IPS-18c (cell line): ENCODE measurements around the gene DTYMK.
"Not testable (repeated sequence)": the region's sequence is repeated elsewhere in the genome, so short reads cannot be mapped to it uniquely, and the experiment has no call there.

Experiments used
- H3K4me3 ChIP-seq: 2 replicates; pipeline ENCODE4 v1.7.0; 2013; ENCODE audit warnings: low read depth, mild to moderate bottlenecking, low read length, moderate library complexity; ENCODE audit not compliant: insufficient read depth
- H3K9me3 ChIP-seq: one replicate; pipeline ENCODE4 v1.6.1; 2013; ENCODE audit warnings: mild to moderate bottlenecking, low read length, moderate library complexity; ENCODE audit not compliant: control insufficient read depth, insufficient read depth

Gene DTYMK

GRCh38 chr2:241678307-241678706 is 8.3 kb downstream of the DTYMK start:
- H3K9me3 ChIP-seq: no peaks in the 10 kb centered on the region
- H3K4me3 ChIP-seq: no peak overlapping the region

DNA sequence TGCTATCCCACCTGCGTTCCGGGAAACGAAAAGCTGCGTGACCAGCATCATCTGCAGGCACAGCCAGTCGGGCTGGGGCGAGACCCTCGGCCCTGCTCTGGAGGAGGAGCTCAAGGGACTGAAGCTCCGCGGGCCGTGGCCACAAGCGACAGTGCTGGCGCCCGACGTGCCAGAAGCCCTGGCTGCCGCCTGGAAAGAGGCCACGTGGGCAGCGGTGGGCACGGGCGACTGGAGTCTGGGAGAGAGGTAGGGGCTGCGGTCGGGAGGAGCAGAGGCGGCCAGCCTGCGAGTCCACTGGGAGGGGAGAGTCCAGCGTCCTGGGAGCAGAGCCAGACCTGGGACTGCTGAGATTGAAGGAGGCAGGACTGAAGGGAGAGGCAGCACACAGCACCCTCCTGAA is 9.2 kb downstream of the DTYMK start:
- H3K9me3 ChIP-seq: no peaks in the 10 kb centered on the region
- H3K4me3 ChIP-seq: no peak overlapping the region

GRCh38 chr2:241676665-241677064 is 9.9 kb downstream of the DTYMK start:
- H3K4me3 ChIP-seq: no peak overlapping the region
- no peaks in the 10 kb centered on the region for H3K9me3 ChIP-seq

DNA sequence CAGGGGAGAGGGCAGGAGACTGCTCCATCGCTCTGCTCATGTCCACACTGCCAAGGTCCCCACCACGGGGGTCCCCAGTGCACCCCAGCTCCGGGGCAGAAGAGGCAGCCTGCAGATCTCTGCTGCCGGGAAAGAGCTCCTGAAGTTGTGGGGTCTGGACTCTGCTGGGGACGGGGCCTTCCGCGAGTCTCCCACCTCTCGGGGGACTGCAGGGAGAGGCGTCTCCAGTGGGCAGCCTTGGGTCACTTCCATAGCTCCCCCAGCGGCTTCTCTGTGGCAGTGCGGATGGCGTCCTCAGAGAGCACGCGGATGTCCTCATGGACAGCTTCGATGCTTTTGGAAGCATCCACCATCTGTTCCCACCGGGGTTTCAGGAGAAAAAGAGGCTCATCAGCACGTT is 10.7 kb downstream of the DTYMK start:
- no peak overlapping the region for H3K4me3 ChIP-seq
- H3K9me3 ChIP-seq: no peaks in the 10 kb centered on the region

GRCh38 chr2:241673797-241674725 is 12.6 kb downstream of the DTYMK start:
- H3K9me3 ChIP-seq: no peaks in the 10 kb centered on the region
- H3K4me3 ChIP-seq: no peak overlapping the region

GRCh38 chr2:241673189-241673663 is 13.4 kb downstream of the DTYMK start:
- no peaks in the 10 kb centered on the region for H3K9me3 ChIP-seq
- no peak overlapping the region for H3K4me3 ChIP-seq

GRCh38 chr2:241672243-241673188 is 14.1 kb downstream of the DTYMK start:
- Histone ChIP-seq H3K9me3 (no peaks in the 10 kb centered on the region), H3K4me3 (no peak overlapping the region)

- no peaks in the 10 kb centered on the region for H3K9me3 ChIP-seq
- H3K4me3 ChIP-seq: no peak overlapping the region
Measured at GRCh38 chr2:241671457-241672240, 15.0 kb downstream of the DTYMK start.

DNA sequence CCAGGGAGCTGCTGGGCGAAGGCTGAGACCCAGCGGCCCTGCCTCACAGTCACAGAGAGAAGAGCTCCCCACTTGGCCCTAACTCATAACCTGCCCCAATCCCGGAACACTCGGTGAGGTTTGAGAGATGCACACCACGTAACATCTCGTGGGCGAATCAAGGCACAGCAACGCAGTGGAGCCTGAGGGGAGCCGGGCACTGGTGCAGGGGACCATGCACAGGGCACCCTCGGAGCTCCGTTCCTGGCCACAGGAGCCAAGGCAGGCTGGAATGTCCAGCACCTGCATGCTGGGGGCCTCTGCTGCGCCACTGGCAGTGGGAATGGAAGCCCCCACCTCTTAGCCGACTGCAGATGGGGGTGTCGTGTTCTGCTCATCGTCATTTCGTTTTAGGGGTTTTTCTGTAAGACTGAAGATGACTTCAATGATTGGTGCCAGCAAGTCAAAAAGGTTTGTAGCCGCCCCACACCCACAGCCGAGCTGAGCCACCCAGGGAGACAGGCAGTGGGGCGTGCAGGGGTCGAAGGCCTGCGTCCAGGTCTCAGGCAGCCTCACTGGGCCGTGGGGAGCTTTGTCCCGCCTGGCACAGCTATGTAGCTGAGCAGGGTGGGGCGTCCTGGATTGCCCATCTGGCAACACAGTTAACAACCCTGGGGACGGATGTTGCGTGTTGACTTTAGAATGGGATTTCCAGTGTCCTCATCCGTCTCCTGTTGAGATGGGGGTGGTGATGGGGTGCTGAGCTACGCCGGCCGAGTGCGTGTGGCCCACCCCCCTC is 16.1 kb downstream of the DTYMK start:
- H3K9me3 ChIP-seq: no peaks in the 10 kb centered on the region

GRCh38 chr2:241668839-241669238 is 17.8 kb downstream of the DTYMK start:
- no peak overlapping the region for H3K4me3 ChIP-seq
- no peaks in the 10 kb centered on the region for H3K9me3 ChIP-seq

More for the DNA sequence above, 16.1 kb downstream of the DTYMK start:
- H3K4me3 ChIP-seq: no peak overlapping the region

- H3K9me3 ChIP-seq: no peaks in the 10 kb centered on the region
- no peak overlapping the region for H3K4me3 ChIP-seq
Measured at GRCh38 chr2:241668354-241668753, 18.3 kb downstream of the DTYMK start.

DNA sequence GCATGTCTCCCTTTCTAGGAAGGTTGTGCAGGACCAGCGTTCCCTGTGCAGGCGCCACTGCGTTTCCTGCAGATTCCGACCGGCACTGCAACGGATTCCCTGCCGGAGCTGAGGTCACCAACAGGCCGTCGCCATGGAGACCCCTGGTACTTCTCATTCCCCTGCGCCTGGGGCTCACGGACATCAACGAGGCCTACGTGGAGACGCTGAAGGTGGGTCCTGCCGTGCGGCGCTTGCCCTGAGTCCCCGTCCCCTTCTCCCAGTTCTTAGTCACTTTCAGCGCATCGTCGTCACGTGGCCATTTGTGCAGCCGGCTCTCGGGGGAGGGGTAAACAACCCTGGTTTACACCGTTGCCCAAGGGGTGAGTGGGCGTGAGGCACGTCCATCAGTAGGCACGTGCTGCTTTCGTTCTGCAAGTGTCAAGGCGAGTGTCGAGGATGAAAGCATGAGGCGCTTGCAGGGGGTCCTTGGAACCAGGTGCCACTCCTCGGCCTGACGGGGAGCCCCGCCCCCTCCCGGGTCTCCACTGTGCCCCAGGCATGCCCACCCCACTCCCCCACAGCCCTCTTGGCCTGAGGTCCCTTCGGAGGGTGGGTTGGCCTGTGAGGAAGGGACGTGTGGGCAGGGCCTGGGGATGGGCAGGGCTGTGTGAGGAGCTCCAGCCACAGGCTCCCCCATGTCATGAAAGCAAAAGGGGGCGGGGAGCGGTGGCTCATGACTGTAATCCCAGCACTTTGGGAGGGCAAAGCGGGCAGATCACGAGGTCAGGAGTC is 19.8 kb downstream of the DTYMK start:
- H3K9me3 ChIP-seq: no peaks in the 10 kb centered on the region
- no peak overlapping the region for H3K4me3 ChIP-seq

GRCh38 chr2:241665731-241666440 is 20.7 kb downstream of the DTYMK start:
- no peak overlapping the region for H3K4me3 ChIP-seq
- no peaks in the 10 kb centered on the region for H3K9me3 ChIP-seq

DNA sequence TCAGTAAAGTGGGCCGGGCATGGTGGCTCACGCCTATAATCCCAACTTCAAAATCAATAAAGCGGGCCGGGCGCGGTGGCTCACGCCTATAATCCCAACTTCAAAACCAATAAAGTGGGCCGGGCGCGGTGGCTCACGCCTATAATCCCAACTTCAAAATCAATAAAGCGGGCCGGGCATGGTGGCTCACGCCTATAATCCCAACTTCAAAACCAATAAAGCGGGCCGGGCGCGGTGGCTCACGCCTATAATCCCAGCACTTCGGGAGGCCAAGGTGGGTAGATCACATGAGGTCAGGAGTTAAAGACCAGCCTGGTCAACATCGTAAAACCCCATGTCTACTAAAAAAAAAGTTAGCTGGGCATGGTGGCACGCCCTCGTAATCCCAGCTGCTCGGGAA is 23.9 kb downstream of the DTYMK start:
- H3K9me3 ChIP-seq, H3K4me3 ChIP-seq: not testable (repeated sequence)

- Histone ChIP-seq H3K4me3 (no peak overlapping the region), H3K9me3 (no peaks in the 10 kb centered on the region)
Measured at GRCh38 chr2:241660593-241661213, 25.9 kb downstream of the DTYMK start.
